NOMO-1 treated with dmso at 0.1 percent for 144 hours (cell line): Measurements from ENCODE around the gene ZCCHC2.

Experiments
- DNase-seq: peaks from one replicate; lab custom pipeline; 2025; ENCODE audit not compliant: unreplicated experiment; lab: John Stamatoyannopoulos, UW

Gene ZCCHC2

GRCh38 chr18:62522504-62523254 lies at the start of gene ZCCHC2:
TSS of gene ZCCHC2 (plus strand) at chr18:62523025. CDS start at chr18:62523425, 400 bp downstream.
- DNase-seq: peak; percentile 96

- no peak for DNase-seq
These were observed 43.3 kb upstream of the ZCCHC2 start for GRCh38 chr18:62479574-62479973.

- no peak for DNase-seq
These were observed 41.9 kb upstream of the ZCCHC2 start for GRCh38 chr18:62480927-62481326.

- DNase-seq: no peak
These were observed 37.9 kb upstream of the ZCCHC2 start for GRCh38 chr18:62484941-62485340.

- no peak for DNase-seq
These were observed 37.1 kb upstream of the ZCCHC2 start for GRCh38 chr18:62485684-62486083.

- no peak for DNase-seq
These were observed 36.4 kb upstream of the ZCCHC2 start for GRCh38 chr18:62486290-62486964.

- DNase-seq: no peak
These were observed 35.7 kb upstream of the ZCCHC2 start for GRCh38 chr18:62487161-62487560.

- DNase-seq: no peak
These were observed 31.7 kb upstream of the ZCCHC2 start for GRCh38 chr18:62490967-62491695.

- DNase-seq: no peak
These were observed 29.6 kb upstream of the ZCCHC2 start for GRCh38 chr18:62493033-62493862.

- no peak for DNase-seq
These were observed 28.1 kb upstream of the ZCCHC2 start for GRCh38 chr18:62494764-62495163.

- DNase-seq: no peak
These were observed 26.6 kb upstream of the ZCCHC2 start for GRCh38 chr18:62496262-62496661.

- no peak for DNase-seq
These were observed 25.5 kb upstream of the ZCCHC2 start for GRCh38 chr18:62497190-62497772.

- no peak for DNase-seq
These were observed 24.1 kb upstream of the ZCCHC2 start for GRCh38 chr18:62498616-62499262.

GRCh38 chr18:62499263-62499650 lies 23.6 kb upstream of the ZCCHC2 start:
- DNase-seq: peak; percentile 75

- no peak for DNase-seq
These were observed 22.7 kb upstream of the ZCCHC2 start for GRCh38 chr18:62500174-62500573.

GRCh38 chr18:62500966-62501591 lies 21.7 kb upstream of the ZCCHC2 start:
- DNase-seq: no peak

GRCh38 chr18:62505669-62506494 lies 16.9 kb upstream of the ZCCHC2 start:
- peak; percentile 44 for DNase-seq

- no peak for DNase-seq
These were observed 16.2 kb upstream of the ZCCHC2 start for GRCh38 chr18:62506495-62507143.
